ENCODE data around the gene ETFB. TPM values are rescaled to one million over a fixed set of nuclear protein-coding genes. Genes with fewer than 3 reads are reported as not detected.

The ETFB gene
- total RNA-seq: 100 to 1,000 TPM; 108 to 109 TPM

DNA sequence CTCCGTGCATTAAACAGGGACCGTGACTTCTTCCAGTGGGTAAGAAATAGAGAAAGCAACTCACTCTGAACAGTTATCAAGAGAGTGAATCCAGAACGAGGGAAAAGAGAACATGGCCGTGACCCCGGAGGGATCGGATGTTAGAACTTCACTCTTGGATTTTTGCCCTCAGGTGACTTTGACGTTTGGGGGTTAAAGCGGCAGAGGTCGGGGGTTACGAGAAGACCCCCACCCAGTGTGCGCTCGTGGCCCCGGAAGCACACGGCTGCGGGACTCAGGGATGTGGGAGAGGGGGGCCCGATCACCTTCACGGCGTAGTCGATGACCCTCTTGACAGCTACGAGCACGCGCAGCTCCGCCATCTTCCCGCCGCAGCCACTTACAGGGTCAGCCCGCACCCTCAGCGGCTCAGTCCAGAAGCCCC lies at the start of gene ETFB:
Gene ETFB, minus strand, starts transcription at position 424 of the 424 bp plus-strand sequence. Its CDS starts 62 bp downstream, at position 362.

DNA sequence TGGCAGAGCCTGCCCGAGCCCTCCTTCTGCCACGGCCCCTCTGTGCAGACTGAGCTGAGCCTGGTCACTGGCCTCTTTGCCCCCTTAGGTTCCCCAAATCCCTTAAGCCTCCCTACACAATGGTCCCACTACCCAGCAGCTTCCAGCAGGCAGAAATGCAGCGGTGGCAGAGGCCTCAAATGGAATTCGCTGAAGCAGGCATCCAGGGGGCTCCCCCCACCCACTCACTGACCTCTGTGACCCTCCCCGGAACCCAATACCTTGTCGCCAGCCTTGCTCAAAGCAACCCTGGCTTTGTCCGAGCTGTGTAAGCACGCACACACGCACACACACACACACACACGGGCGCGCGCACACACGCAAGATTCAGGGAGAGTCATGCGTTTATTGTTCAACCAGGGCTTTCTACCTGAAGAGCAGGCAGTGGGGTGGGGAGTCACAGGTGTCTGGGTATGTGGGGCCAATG lies 21.8 kb upstream of the ETFB start, which contains the start of gene LIM2:
Gene LIM2, minus strand, starts transcription at position 51 of the 466 bp plus-strand sequence. CDS start 531 bp downstream, outside the sequence.

DNA sequence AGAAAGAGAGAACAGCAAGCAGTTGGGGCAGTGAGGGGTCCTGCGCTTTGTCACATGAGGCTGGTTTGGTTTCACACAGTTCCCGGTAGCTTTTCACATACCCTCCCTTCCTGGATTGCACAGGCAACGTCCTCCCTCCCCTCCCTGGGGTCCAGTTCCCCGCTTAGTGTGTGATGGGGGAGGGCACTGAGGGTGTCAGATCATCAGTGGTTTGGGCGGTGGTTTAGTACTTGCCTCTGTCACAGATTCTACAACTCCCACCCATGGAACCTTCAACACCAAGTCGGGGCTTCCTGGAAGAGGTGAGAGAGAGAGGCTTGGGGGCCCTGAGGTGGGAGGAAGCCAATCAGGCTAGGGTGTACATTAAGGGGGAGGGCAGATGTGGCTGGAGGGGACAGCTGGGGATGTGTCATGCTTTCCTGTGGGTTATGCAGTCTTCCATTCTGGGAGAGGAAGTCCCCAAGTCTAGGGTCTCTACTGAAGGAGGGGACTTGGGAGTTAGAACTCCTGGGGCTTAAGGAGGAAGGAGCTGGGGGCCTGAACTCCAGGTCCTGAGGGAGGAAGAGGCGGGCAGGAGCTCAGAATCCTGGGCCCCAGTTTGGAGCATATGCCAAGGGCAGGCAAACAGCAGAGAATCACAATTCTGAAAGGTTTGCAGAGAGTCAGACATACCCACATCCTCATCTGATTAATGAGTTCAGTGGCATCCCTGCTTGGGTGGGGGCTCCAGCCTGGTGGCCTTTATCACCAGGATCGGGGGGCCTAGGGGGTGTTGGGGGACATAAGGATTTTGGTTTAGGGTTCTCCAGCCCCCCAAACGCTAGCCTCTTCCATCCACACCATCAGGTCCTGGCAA lies 6.7 kb upstream of the ETFB start, which contains the start of gene NKG7:
Gene NKG7, minus strand, starts transcription at position 6 of the 856 bp plus-strand sequence. CDS start 119 bp downstream, outside the sequence.

GRCh38 chr19:51368366-51369282 lies 2.4 kb upstream of the ETFB start, which contains the start of gene CLDND2:
TSS of gene CLDND2 (minus strand) at chr19:51369003. CDS start at chr19:51368577, 426 bp downstream.

GRCh38 chr19:51341976-51342580 lies 24.1 kb downstream of the ETFB start, which contains the start of gene VSIG10L:
TSS of gene VSIG10L (minus strand) at chr19:51342139. CDS start at chr19:51342124, 15 bp downstream.

DNA sequence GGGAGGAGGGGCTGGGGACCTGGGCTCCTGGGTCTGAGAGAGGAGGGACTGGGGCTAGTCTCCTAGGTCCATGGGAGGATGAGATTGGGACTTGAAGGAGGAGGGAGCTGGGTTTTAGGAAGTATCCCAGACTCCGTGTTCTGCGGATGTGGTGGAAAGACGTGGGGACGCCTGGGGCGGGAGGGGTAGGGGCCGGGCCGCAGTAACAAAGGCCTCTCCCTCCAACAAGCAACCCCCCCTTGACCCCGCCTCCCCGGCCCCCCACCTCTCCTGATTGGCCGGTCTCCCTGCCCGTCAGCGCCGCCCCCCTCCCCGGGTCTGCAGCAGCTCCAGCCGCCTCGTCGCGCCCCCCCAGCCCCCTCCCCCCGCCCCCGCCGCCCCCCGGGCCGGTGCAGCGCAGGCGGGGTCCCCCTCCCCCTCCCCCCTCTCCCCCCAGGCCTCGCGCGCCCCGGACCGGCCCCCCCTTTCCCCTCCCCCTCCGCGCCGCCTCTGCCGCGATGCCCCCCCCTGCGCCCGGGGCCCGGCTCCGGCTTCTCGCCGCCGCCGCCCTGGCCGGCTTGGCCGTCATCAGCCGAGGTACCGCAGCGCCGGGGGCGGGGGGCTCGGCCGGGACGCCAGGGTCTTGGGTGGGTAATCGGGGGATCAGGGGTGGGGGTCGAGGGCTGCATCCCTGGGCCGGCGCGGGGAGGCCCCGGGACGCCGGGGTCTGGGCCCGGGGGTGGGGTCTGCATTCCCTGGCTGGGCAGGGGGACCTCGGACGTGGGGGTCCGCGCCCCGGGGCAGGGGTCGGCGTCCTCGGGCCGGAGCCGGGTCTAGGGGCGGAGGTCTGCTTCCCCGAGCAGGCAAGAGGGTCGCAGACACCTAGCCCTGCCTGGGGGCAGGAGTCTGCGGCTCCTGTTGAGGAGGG lies 54.6 kb downstream of the ETFB start, which contains the start of gene IGLON5:
Gene IGLON5, plus strand, starts transcription at position 294 of the 907 bp plus-strand sequence. Its CDS starts 204 bp downstream, at position 498.

Other genes starting within 250 kb of the ETFB start
- gene SIGLEC9, start 241.5 kb downstream of the ETFB start, total RNA-seq: 1 to 10 TPM; 1.2 TPM
- not detected for gene SIGLEC7, start 224.1 kb downstream of the ETFB start, total RNA-seq
- gene CD33, start 141.3 kb downstream of the ETFB start, total RNA-seq: 10 to 100 TPM; 15.8 to 16.0 TPM
- gene SIGLECL1, start 115.3 kb downstream of the ETFB start, total RNA-seq: not detected
- not detected for gene IGLON5, start 54.7 kb downstream of the ETFB start, total RNA-seq
- gene VSIG10L, start 24.2 kb downstream of the ETFB start, total RNA-seq: under 1 TPM; 0.28 to 0.46 TPM
- 1 to 10 TPM; 1.4 to 1.9 TPM for gene CLDND2, start 2.6 kb upstream of the ETFB start, total RNA-seq
- gene NKG7, start 6.3 kb upstream of the ETFB start, total RNA-seq: 10 to 100 TPM; 63.6 to 71.5 TPM
- not detected for gene LIM2, start 21.6 kb upstream of the ETFB start, total RNA-seq
- not detected for gene C19orf84, start 24.2 kb upstream of the ETFB start, total RNA-seq
- not detected for gene SIGLEC10, start 51.3 kb upstream of the ETFB start, total RNA-seq
- gene SIGLEC8, start 92.1 kb upstream of the ETFB start, total RNA-seq: not detected
- gene CEACAM18, start 112.2 kb upstream of the ETFB start, total RNA-seq: not detected
- gene SIGLEC12, start 135.4 kb upstream of the ETFB start, total RNA-seq: not detected
- 1 to 10 TPM in 1 of 2 experiments, under 1 TPM in 1; 0.79 to 1.0 TPM for gene SIGLEC6, start 165.3 kb upstream of the ETFB start, total RNA-seq
- gene ZNF175, start 204.9 kb upstream of the ETFB start, total RNA-seq: 10 to 100 TPM in 1 of 2 experiments, 1 to 10 TPM in 1; 7.6 to 10.1 TPM

All from activated naive CD4-positive, alpha-beta T cell treated with anti-CD3 and anti-CD28 coated beads, Interleukin-2, amount 10 ng/mL, durations not matched to agents 5 hours and 36 hours (primary cell).